B cell (primary cell): ENCODE measurements around the gene HEPACAM. TPM values are rescaled to one million over a fixed set of nuclear protein-coding genes. Genes with fewer than 3 reads are reported as not detected.

ENCODE experiments used
- ATAC-seq: fragments of 200-7000 bp; cut with Tn5 transposase; one replicate; pipeline ENCODE4 v1.10.0; 2021; ENCODE audit warnings: low read depth, mild to moderate bottlenecking, moderate number of reproducible peaks, moderate library complexity
- CTCF ChIA-PET: fragments of 350-600 bp; sonication (Branson Sonifier 250); formaldehyde crosslinking; loops from one replicate; lab custom pipeline; 2021; ENCODE audit warnings: antibody characterized with exemption, inconsistent platforms; lab: Charles Lee
- POLR2A ChIA-PET: fragments of 350-600 bp; sonication (Branson Sonifier 250); formaldehyde crosslinking; loops from one replicate; lab custom pipeline; 2021; ENCODE audit warnings: antibody characterized with exemption; lab: Charles Lee
- DNase-seq: peaks from one replicate; pipeline ENCODE4 v3.0.0; 2013
- H2AFZ ChIP-seq: 2 replicates; pipeline ENCODE4 v1.6.1; 2012; ENCODE audit warnings: mild to moderate bottlenecking, low read depth, low read length; ENCODE audit not compliant: insufficient read depth, poor library complexity, severe bottlenecking
- H3K27ac ChIP-seq, 2 donors: 1 replicate in 1 of 2; 2 replicates in 1 of 2; pipeline ENCODE4 v1.5.1; 2012 to 2013; ENCODE audit warnings: low read length in 2 of 2, mild to moderate bottlenecking in 2 of 2, moderate library complexity in 1 of 2
- H3K27me3 ChIP-seq, 4 experiments: fragments of 200-600 bp in 1 of 4; sonication (generic) in 1 of 4; replicated peaks in 1 of 4; 1 replicate in 2 of 4; 2 replicates in 2 of 4; pipeline versions ENCODE4 v1.6.1 to v1.7.0; 2013 to 2016; ENCODE audit warnings: low read length in 3 of 4, mild to moderate bottlenecking in 2 of 4, mixed read lengths in 1 of 4, moderate library complexity in 1 of 4; ENCODE audit not compliant: insufficient read depth in 4 of 4, control insufficient read depth in 3 of 4; ENCODE audit errors: control extremely low read depth in 1 of 4
- H3K36me3 ChIP-seq, 2 experiments: replicated peaks in 1 of 2; 1 replicate in 1 of 2; 2 replicates in 1 of 2; pipeline versions ENCODE4 v1.6.1 to v1.7.1; 2013; ENCODE audit warnings: low read length in 1 of 2; ENCODE audit not compliant: insufficient read depth in 2 of 2, control insufficient read depth in 1 of 2; ENCODE audit errors: control extremely low read depth in 1 of 2, extremely low read depth in 1 of 2
- H3K4me1 ChIP-seq, 2 donors: fragments of 200-600 bp in 1 of 2; sonication (generic) in 1 of 2; 1 replicate in 1 of 2; 2 replicates in 1 of 2; pipeline versions ENCODE4 v1.5.1 to v1.6.1; 2013 to 2017; ENCODE audit warnings: low read length in 2 of 2; ENCODE audit not compliant: control insufficient read depth in 2 of 2, insufficient read depth in 2 of 2
- H3K4me2 ChIP-seq: replicated peaks from 2 replicates; pipeline ENCODE3; 2012; ENCODE audit warnings: mild to moderate bottlenecking, low read depth, low read length; ENCODE audit not compliant: poor library complexity, severe bottlenecking
- H3K4me3 ChIP-seq, 5 experiments: fragments of 200-600 bp in 1 of 5; sonication (generic) in 1 of 5; 1 replicate in 3 of 5; 2 replicates in 2 of 5; pipeline versions ENCODE4 v1.5.1 to v1.7.0; 2011 to 2016; ENCODE audit warnings: low read length in 4 of 5, mild to moderate bottlenecking in 4 of 5, low read depth in 2 of 5, control low read depth in 1 of 5, moderate library complexity in 1 of 5; ENCODE audit not compliant: insufficient read depth in 1 of 5; ENCODE audit errors: control extremely low read depth in 1 of 5, extremely low read depth in 1 of 5
- H3K79me2 ChIP-seq: fragments of 200-600 bp; sonication (generic); one replicate; pipeline ENCODE4 v1.6.0; 2016; ENCODE audit warnings: low read length; ENCODE audit not compliant: control insufficient read depth, insufficient read depth
- H3K9ac ChIP-seq: fragments of 200-600 bp; sonication (generic); 2 replicates; pipeline ENCODE4 v1.6.1; 2017; ENCODE audit warnings: mild to moderate bottlenecking, low read length, moderate library complexity
- H3K9me3 ChIP-seq, 3 donors: one replicate each; pipeline versions ENCODE4 v1.6.1 to v1.7.1; 2013; ENCODE audit warnings: low read length in 2 of 3; ENCODE audit not compliant: control insufficient read depth in 2 of 3, insufficient read depth in 1 of 3; ENCODE audit errors: control extremely low read depth in 1 of 3
- H4K20me1 ChIP-seq: 2 replicates; pipeline ENCODE4 v1.6.0; 2012; ENCODE audit warnings: mild to moderate bottlenecking, low read length; ENCODE audit not compliant: insufficient read depth, control insufficient read depth, poor library complexity, severe bottlenecking
- H3K27ac Mint-ChIP-seq: one replicate; pipeline ENCODE4 v1.8.0; 2021; ENCODE audit warnings: mixed read lengths
- H3K27me3 Mint-ChIP-seq: one replicate; pipeline ENCODE4 v1.8.0; 2021; ENCODE audit warnings: mixed read lengths
- H3K4me1 Mint-ChIP-seq: one replicate; pipeline ENCODE4 v1.8.0; 2021; ENCODE audit warnings: mixed read lengths
- H3K4me3 Mint-ChIP-seq: one replicate; pipeline ENCODE4 v1.8.0; 2021; ENCODE audit warnings: mixed read lengths
- H3K9me3 Mint-ChIP-seq: one replicate; pipeline ENCODE4 v1.8.0; 2022; ENCODE audit warnings: mixed read lengths; ENCODE audit not compliant: insufficient read depth
- CTCF ChIP-seq: fragments of 200-600 bp; IDR thresholded peaks from one replicate; pipeline ENCODE4 v1.8.0; 2022; ENCODE audit warnings: antibody characterized with exemption, mild to moderate bottlenecking
- EZH2 ChIP-seq: IDR thresholded peaks from 2 replicates; pipeline ENCODE4 v1.6.1; 2012; ENCODE audit warnings: borderline replicate concordance, low read depth, mild to moderate bottlenecking, moderate library complexity, low read length; ENCODE audit not compliant: insufficient read depth, poor library complexity, severe bottlenecking
- WGBS: methylation state at CpG from one replicate; pipeline ENCODE4 v1.1.5; 2013; ENCODE audit warnings: missing lambda C conversion rate; ENCODE audit not compliant: insufficient coverage; 5-methylcytosine and 5-hydroxymethylcytosine counted together
- intact Hi-C: fragments of 100-400 bp; cut with micrococcal nuclease; formaldehyde crosslinking; loops from one replicate; pipeline ENCODE4 v1.10.0; 2022
- polyA plus RNA-seq: library from polyadenylated mRNA; depleted of rRNA; stranded (reverse); fragments of >200 nt; gene quantifications from 2 replicates; pipeline ENCODE4 v1.2.3, GENCODE V29; 2012
- total RNA-seq, 2 donors: library from RNA; stranded (reverse); fragments of 120-200 nt in 1 of 2; gene quantifications; 1 replicate in 1 of 2; 2 replicates in 1 of 2; pipeline versions ENCODE4 v1.2.3 to v1.2.4, GENCODE V29; 2013 to 2022

Gene HEPACAM
- total and polyA plus RNA-seq, 2 donors (not counting 1 experiment from before 2014, with no cell fraction given): not detected

- no peaks in the 10 kb centered on the region for H3K79me2 ChIP-seq
- no peak overlapping the region for H3K27ac ChIP-seq
- no peaks in the 10 kb centered on the region for H3K9me3 Mint-ChIP-seq
- peaks cover 0 to 6% (median 0%) of the 10 kb centered on the region in 4 experiments for H3K27me3 ChIP-seq
- no peaks in the 10 kb centered on the region for H4K20me1 ChIP-seq
- H3K9ac ChIP-seq: no peak overlapping the region
- no peaks in the 10 kb centered on the region for H3K4me1 Mint-ChIP-seq
- no peak overlapping the region for H3K4me3 ChIP-seq
- no peak for DNase-seq
- no peak overlapping the region for H3K4me3 Mint-ChIP-seq
- TF ChIP-seq EZH2 (no peak), CTCF (no peak)
- no peak overlapping the region for H2AFZ ChIP-seq
- peaks cover 19% of the 10 kb centered on the region for H3K27me3 Mint-ChIP-seq
- WGBS: 100% methylated on average over 4 of the region's 12 CpGs
- intact Hi-C loops: no loop called here
- POLR2A ChIA-PET: no interaction called here
- no peaks in the 10 kb centered on the region for H3K4me1 ChIP-seq
- H3K36me3 ChIP-seq: no peaks in the 10 kb centered on the region
- H3K4me2 ChIP-seq: no peak overlapping the region
- CTCF ChIA-PET: interaction anchor here (1.9 kb wide), 1 partner anchor 11 kb away, joined by 6 read pairs; no protein-coding TSS in a partner anchor
- ATAC-seq: no peak
- H3K27ac Mint-ChIP-seq: no peak overlapping the region
- H3K9me3 ChIP-seq: peaks cover 0 to 4% (median 0%) of the 10 kb centered on the region in 3 donors
These were observed 48.7 kb downstream of the HEPACAM start for GRCh38 chr11:124886978-124887666.

GRCh38 chr11:124886476-124886875 lies 49.4 kb downstream of the HEPACAM start:
- no peaks in the 10 kb centered on the region for H3K9me3 Mint-ChIP-seq
- H3K79me2 ChIP-seq: no peaks in the 10 kb centered on the region
- no peak overlapping the region for H3K4me3 ChIP-seq
- H3K4me1 Mint-ChIP-seq: no peaks in the 10 kb centered on the region
- H3K9me3 ChIP-seq: peaks cover 0 to 4% (median 0%) of the 10 kb centered on the region in 3 donors
- ChIA-PET POLR2A (no interaction called here), CTCF (interaction anchor here (1.9 kb wide), 1 partner anchor 10 kb away, joined by 6 read pairs; no protein-coding TSS in a partner anchor)
- peaks cover 0 to 6% (median 0%) of the 10 kb centered on the region in 4 experiments for H3K27me3 ChIP-seq
- no peak overlapping the region for H2AFZ ChIP-seq
- H3K27ac Mint-ChIP-seq: no peak overlapping the region
- H3K27me3 Mint-ChIP-seq: peaks cover 19% of the 10 kb centered on the region
- H3K36me3 ChIP-seq: no peaks in the 10 kb centered on the region
- H3K4me1 ChIP-seq: no peaks in the 10 kb centered on the region
- H3K9ac ChIP-seq: no peak overlapping the region
- no peak overlapping the region for H3K4me3 Mint-ChIP-seq
- intact Hi-C loops: no loop called here
- no peak for TF ChIP-seq CTCF
- TF ChIP-seq EZH2: no peak
- no peak for ATAC-seq
- DNase-seq: no peak
- no peaks in the 10 kb centered on the region for H4K20me1 ChIP-seq
- no peak overlapping the region for H3K4me2 ChIP-seq
- no peak overlapping the region for H3K27ac ChIP-seq
- WGBS: 92% methylated on average over 7 of the region's 11 CpGs
